Testis (tissue), 3 donors: Measurements from ENCODE around the gene POU6F2. TPM values are rescaled to one million over a fixed set of nuclear protein-coding genes. Genes with fewer than 3 reads are reported as not detected.

Source experiments
- DNase-seq: peaks from one replicate; pipeline ENCODE4 v3.0.0-alpha.2; 2019
- H3K27ac ChIP-seq, 2 donors: fragments of 200-600 bp; sonication (generic); one replicate each; pipeline ENCODE4 v1.5.1; 2019
- H3K27me3 ChIP-seq: fragments of 200-600 bp; sonication (generic); one replicate; pipeline ENCODE4 v1.5.1; 2019
- H3K36me3 ChIP-seq: fragments of 200-600 bp; sonication (generic); one replicate; pipeline ENCODE4 v1.5.1; 2017; ENCODE audit warnings: low read depth; ENCODE audit errors: missing control alignments
- H3K4me1 ChIP-seq: fragments of 200-600 bp; sonication (generic); one replicate; pipeline ENCODE4 v1.5.1; 2019
- H3K4me3 ChIP-seq, 2 donors: fragments of 200-600 bp; sonication (generic); one replicate each; pipeline ENCODE4 v1.5.1; 2017 to 2019
- H3K9me3 ChIP-seq: fragments of 200-600 bp; sonication (generic); one replicate; pipeline ENCODE4 v1.5.1; 2017
- POLR2A ChIP-seq: fragments of 450-650 bp; IDR thresholded peaks from one replicate; pipeline ENCODE4 v1.6.1; 2017; ENCODE audit warnings: antibody characterized with exemption, mild to moderate bottlenecking, moderate library complexity
- WGBS, 2 donors: methylation state at CpG; one replicate each; pipeline ENCODE4 v1.1.5; 2018; 5-methylcytosine and 5-hydroxymethylcytosine counted together
- intact Hi-C: fragments of 100-400 bp; cut with DNase I; formaldehyde crosslinking; loops from one replicate; pipeline ENCODE4 v1.15.1; 2023; ENCODE audit warnings: low total_unique reads
- polyA plus RNA-seq: library from polyadenylated mRNA; stranded (reverse); fragments of 350-450 nt; fragmentation: Illumina TruSeq; extraction: RNeasy Lipid Tissue Mini Kit (QIAGEN cat#74804); gene quantifications from one replicate; pipeline ENCODE4 v1.2.3, GENCODE V29; 2014; ENCODE audit warnings: low read depth, low replicate concordance; ENCODE audit not compliant: insufficient read depth
- total RNA-seq, 2 donors: library from RNA; depleted of rRNA; stranded (reverse); fragments of >200 nt; gene quantifications; one replicate each; pipeline ENCODE4 v1.2.3, GENCODE V29; 2016
- TF ChIP-seq, protein P1 (sequence below), 3 experiments: fragments of 450-650 bp in 2 of 3; fragments of 200-600 bp in 1 of 3; sonication (generic) in 1 of 3; IDR thresholded peaks; one replicate each; pipeline ENCODE4 v1.5.1; 2016 to 2019; ENCODE audit warnings: antibody characterized with exemption in 3 of 3, mild to moderate bottlenecking in 2 of 3, moderate library complexity in 1 of 3

The POU6F2 gene
- total and polyA plus RNA-seq, 3 donors from 2014 or later = 1.3 to 3.4 (median 1.7) TPM

DNA sequence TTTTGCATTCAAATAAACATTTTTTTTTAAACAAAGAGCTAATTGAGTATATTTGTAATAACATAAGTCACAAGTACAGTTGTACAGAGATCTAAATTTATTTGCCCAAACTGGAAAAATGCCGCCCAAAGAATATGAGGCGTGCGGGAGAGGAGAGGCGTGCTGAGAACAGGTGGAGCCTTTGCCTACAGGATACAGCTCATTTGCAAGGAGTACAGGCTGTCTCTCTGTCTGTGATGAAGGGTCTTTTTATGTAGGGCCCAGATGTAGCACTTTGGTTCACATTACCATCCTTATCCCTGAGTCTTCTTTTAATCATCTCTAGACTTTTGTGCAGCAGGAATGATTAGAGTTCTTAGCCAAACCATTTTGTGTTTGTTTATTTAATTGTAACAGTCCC lies 58.2 kb downstream of the POU6F2 start:
- WGBS, 2 donors = 73% methylated on average over 4 of the region's 4 CpGs
- H3K4me3 ChIP-seq = no peak overlapping the region

DNA sequence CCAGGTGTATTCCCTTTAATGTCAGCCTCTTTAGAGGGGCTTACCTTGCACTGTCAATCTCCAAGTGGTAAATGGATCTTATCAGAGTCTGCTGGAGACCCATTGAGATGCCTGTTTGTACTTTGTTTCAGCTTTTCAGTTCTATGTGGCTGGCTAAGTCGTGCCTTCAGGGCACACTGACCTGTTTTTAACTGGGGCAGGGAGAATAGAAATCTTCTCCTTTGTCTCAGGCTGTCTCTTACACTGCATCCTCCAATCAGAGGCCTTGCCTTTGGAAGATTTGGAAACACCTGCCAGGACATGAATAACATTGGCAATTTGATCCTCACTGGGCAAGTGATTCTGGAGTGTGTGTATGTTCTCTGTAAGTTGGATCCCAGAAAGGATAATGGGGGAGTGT lies 65.0 kb downstream of the POU6F2 start:
- Histone ChIP-seq H3K27ac (no peak overlapping the region), H3K9me3 (no peaks in the 10 kb centered on the region), H3K4me1 (no peaks in the 10 kb centered on the region), H3K27me3 (no peaks in the 10 kb centered on the region), H3K4me3 (no peak overlapping the region), H3K36me3 (no peaks in the 10 kb centered on the region)
- intact Hi-C loops = no loop called here
- 58 to 67% methylated on average over 1 of the region's 1 CpG for WGBS, 2 donors
- no peak for TF ChIP-seq POLR2A
- TF ChIP-seq, protein P1, sequence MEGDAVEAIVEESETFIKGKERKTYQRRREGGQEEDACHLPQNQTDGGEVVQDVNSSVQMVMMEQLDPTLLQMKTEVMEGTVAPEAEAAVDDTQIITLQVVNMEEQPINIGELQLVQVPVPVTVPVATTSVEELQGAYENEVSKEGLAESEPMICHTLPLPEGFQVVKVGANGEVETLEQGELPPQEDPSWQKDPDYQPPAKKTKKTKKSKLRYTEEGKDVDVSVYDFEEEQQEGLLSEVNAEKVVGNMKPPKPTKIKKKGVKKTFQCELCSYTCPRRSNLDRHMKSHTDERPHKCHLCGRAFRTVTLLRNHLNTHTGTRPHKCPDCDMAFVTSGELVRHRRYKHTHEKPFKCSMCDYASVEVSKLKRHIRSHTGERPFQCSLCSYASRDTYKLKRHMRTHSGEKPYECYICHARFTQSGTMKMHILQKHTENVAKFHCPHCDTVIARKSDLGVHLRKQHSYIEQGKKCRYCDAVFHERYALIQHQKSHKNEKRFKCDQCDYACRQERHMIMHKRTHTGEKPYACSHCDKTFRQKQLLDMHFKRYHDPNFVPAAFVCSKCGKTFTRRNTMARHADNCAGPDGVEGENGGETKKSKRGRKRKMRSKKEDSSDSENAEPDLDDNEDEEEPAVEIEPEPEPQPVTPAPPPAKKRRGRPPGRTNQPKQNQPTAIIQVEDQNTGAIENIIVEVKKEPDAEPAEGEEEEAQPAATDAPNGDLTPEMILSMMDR (IDR thresholded peaks at IDR 0.05) = no peak
- DNase-seq = no peak

More for the DNA sequence above, 58.2 kb downstream of the POU6F2 start:
- Histone ChIP-seq H3K36me3 (no peaks in the 10 kb centered on the region), H3K9me3 (no peaks in the 10 kb centered on the region), H3K4me1 (peaks cover 3% of the 10 kb centered on the region), H3K27ac (no peak overlapping the region), H3K27me3 (no peaks in the 10 kb centered on the region)
- no peak for DNase-seq
- no peak for TF ChIP-seq POLR2A
- TF ChIP-seq, protein P1 (IDR thresholded peaks at IDR 0.05) = no peak
- intact Hi-C loops = no loop called here

DNA sequence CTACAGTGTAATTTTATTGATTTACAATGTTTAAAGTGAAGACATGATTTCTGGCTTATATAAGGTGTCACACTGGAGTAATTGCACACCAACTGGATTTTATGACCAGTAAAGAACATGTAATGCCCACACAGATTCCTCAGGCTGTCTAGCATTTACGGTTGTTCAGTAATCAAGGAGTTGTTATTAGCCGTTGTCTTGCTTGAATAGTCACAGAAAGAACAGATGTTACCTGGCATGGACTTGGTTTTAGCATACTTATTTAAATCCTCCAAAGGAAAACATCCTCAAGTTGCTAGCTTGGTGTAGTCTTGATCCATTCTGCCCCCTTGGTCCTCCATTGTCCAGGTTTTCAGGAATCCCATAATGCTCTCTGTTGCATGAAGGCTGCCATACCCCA lies 65.8 kb downstream of the POU6F2 start:
- intact Hi-C loops = no loop called here
- TF ChIP-seq POLR2A = no peak
- TF ChIP-seq, protein P1 (IDR thresholded peaks at IDR 0.05) = no peak

DNA sequence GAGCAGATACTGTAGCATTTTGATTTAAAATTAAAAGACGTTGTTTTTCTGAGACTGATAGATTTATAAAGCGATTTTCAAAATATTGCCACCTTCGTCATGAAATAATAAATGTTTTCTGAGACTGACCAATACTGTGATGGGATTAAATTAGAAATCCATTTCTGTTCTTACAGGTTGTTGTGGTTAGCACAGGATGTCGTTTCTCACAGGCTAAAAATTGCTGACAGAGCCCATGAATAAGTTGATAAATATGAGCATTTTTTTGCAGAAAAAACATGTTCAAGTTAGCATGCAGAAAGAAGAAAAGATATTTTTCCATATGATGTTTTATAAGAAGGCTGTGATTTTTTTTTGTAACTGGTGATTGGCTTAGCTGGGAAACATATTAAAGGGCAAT lies 66.8 kb downstream of the POU6F2 start:
- Histone ChIP-seq H3K4me1 (no peaks in the 10 kb centered on the region), H3K27me3 (no peaks in the 10 kb centered on the region), H3K9me3 (no peaks in the 10 kb centered on the region), H3K27ac (no peak overlapping the region), H3K36me3 (no peaks in the 10 kb centered on the region), H3K4me3 (no peak overlapping the region)
- WGBS, 2 donors = 69 to 72% methylated on average over 4 of the region's 4 CpGs
- no peak for TF ChIP-seq POLR2A
- TF ChIP-seq, protein P1 (IDR thresholded peaks at IDR 0.05) = no peak
- DNase-seq = no peak
- intact Hi-C loops = no loop called here

More for the DNA sequence above, 65.8 kb downstream of the POU6F2 start:
- no peak overlapping the region for H3K4me3 ChIP-seq
- no peak for DNase-seq
- no peaks in the 10 kb centered on the region for H3K4me1 ChIP-seq
- no peaks in the 10 kb centered on the region for H3K36me3 ChIP-seq
- no peaks in the 10 kb centered on the region for H3K27me3 ChIP-seq
- no peak overlapping the region for H3K27ac ChIP-seq
- WGBS, 2 donors = 60 to 63% methylated on average over 2 of the region's 2 CpGs
- no peaks in the 10 kb centered on the region for H3K9me3 ChIP-seq

DNA sequence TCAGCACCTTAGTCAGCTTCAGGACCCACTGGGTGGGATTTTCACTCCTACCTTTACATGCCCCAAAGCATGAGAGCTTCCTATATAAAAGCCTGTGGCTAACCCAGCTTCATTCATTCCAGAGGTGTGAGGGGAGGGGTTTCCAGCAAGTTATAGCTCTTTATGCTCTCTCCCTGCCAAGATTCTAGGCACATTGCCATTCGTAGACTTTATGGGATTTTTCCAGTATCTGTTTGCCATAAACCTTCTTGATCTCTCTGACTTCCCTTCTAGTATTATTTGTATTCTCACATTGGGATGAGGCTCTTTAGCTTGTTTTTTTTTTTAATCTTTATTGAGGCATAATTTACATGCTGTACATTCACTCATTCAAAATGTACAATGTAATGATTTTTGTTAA lies 67.5 kb downstream of the POU6F2 start:
- no peak for TF ChIP-seq POLR2A
- TF ChIP-seq, protein P1 (IDR thresholded peaks at IDR 0.05) = no peak
- intact Hi-C loops = no loop called here
- DNase-seq = no peak
- Histone ChIP-seq H3K4me3 (no peak overlapping the region), H3K27ac (no peak overlapping the region), H3K27me3 (no peaks in the 10 kb centered on the region), H3K9me3 (no peaks in the 10 kb centered on the region), H3K36me3 (no peaks in the 10 kb centered on the region), H3K4me1 (no peaks in the 10 kb centered on the region)
- 56 to 68% methylated on average over 1 of the region's 1 CpG for WGBS, 2 donors
